ENCODE measurements around the gene RTKN. TPM values are rescaled to one million over a fixed set of nuclear protein-coding genes. Genes with fewer than 3 reads are reported as not detected.

The RTKN gene
- total RNA-seq, 1 experiment from 2014 or later, result 94.0 TPM

DNA sequence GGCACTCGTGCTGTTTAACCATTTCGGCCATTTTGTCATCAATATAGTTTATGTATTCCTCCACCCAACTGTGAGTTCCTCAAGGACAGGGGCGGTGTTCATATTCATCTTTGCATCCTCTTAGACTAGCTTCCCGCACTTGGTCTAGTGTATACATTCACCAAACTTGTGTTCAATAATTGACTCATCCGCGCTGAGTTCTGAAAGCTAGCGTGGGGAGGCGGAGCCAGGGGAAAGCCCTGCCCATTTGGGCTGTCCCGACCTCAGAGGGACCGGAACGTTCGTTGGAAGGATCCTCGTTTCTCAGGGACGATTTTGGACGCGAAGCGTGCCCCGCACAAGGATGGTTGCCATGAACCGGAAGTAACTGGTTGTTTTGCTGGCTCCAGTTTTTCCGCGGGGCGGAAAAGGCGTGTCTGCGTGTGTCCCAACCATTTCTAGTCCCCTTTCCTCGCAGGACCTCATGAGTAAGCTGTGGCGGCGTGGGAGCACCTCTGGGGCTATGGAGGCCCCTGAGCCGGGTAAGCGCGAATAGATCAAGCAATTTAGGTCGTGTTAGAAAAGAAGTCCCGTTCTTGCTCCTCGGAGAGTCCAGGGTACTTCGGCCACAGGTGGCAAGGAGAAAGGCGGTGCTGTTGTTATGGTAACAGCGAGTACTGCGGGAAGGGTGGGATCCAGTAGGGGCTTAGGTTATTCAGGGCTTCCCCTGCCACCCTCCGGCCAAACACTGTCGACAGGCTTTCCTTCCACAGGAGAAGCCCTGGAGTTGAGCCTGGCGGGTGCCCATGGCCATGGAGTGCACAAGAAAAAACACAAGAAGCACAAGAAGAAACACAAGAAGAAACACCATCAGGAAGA, 13.1 kb upstream of the RTKN start, which contains the start of gene INO80B (continued):
- TF ChIP-seq EZH2phosphoT487 (IDR thresholded peaks at IDR 0.05; ENCODE audit: borderline replicate concordance), result no peak
- TF ChIP-seq, protein P1, sequence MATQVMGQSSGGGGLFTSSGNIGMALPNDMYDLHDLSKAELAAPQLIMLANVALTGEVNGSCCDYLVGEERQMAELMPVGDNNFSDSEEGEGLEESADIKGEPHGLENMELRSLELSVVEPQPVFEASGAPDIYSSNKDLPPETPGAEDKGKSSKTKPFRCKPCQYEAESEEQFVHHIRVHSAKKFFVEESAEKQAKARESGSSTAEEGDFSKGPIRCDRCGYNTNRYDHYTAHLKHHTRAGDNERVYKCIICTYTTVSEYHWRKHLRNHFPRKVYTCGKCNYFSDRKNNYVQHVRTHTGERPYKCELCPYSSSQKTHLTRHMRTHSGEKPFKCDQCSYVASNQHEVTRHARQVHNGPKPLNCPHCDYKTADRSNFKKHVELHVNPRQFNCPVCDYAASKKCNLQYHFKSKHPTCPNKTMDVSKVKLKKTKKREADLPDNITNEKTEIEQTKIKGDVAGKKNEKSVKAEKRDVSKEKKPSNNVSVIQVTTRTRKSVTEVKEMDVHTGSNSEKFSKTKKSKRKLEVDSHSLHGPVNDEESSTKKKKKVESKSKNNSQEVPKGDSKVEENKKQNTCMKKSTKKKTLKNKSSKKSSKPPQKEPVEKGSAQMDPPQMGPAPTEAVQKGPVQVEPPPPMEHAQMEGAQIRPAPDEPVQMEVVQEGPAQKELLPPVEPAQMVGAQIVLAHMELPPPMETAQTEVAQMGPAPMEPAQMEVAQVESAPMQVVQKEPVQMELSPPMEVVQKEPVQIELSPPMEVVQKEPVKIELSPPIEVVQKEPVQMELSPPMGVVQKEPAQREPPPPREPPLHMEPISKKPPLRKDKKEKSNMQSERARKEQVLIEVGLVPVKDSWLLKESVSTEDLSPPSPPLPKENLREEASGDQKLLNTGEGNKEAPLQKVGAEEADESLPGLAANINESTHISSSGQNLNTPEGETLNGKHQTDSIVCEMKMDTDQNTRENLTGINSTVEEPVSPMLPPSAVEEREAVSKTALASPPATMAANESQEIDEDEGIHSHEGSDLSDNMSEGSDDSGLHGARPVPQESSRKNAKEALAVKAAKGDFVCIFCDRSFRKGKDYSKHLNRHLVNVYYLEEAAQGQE (IDR thresholded peaks at IDR 0.05; ENCODE audit: low read depth), result no peak

DNA sequence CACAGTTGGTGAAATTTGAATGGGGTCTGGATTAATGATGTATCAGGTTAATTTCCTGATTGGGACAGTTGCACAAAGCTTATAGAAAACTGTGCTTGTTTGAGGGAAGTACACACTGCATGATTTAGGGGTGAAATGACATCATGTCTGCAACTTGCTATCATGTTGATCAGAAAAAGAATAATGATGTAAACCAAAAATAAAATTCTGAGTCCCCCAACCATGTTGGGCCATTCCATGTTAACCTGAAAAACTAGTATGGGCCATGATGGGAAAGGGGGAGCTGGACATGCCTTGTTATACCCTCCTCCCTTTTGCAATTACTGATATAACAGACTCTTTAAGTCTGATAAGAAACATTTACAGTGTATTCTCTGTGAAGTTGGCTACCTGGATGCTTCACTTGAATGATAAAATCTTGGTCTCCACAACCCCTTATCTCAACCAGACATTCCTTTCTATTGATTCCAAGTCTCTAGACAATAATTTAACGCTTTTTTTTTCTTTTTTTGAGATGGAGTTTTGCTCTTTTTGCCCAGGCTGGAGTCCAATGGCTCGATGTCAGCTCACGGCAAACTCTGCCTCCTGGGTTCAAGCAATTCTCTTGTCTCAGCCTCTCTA, 8.9 kb upstream of the RTKN start:
- no peak overlapping the region for H3K27ac ChIP-seq (ENCODE audit: low read depth, low read length)
- H4K20me1 ChIP-seq (ENCODE audit: insufficient read depth), result no peaks in the 10 kb centered on the region
- no peaks in the 10 kb centered on the region for H3K9me3 ChIP-seq (ENCODE audit: control insufficient read depth in 1 of 2, insufficient read depth in 1 of 2, low read depth in 1 of 2, low read length in 2 of 2)
- H3K36me3 ChIP-seq (ENCODE audit: control insufficient read depth in 1 of 2, insufficient read depth in 2 of 2, low read length in 2 of 2), result no peaks in the 10 kb centered on the region
- H3K27me3 ChIP-seq (ENCODE audit: insufficient read depth, low read length), result no peaks in the 10 kb centered on the region
- no peak overlapping the region for H3K4me3 ChIP-seq (replicated peaks in 1 of 2; ENCODE audit: low read depth in 1 of 2, low read length in 2 of 2)
- BruUV-seq (replicated peaks), result no TSS peak
- intact Hi-C loops (cut with micrococcal nuclease), result loop anchor here (10.0 kb wide), 1 partner anchor 1216 kb away; the partner anchor contains the start of genes CCT7 and PRADC1
- no peak overlapping the region for H3K4me2 ChIP-seq (ENCODE audit: low read length)
- peaks cover 6% of the 10 kb centered on the region; the same call in 1 of the 2 replicates for H3K79me2 ChIP-seq (ENCODE audit: insufficient read depth, low read length)
- ChIA-PET CTCF (no interaction called here), POLR2A (no interaction called here), RAD21 (ENCODE audit: low non-redundant PET in 1 of 2, low total read pairs in 2 of 2, uncharacterized antibody in 2 of 2, unreplicated experiment in 2 of 2) (no interaction called here)
- DNase-seq (ENCODE audit: low read depth, low spot score) (no peak), ATAC-seq (no peak)
- H3K9me2 ChIP-seq (ENCODE audit: insufficient read depth), result no peaks in the 10 kb centered on the region
- H3K4me1 ChIP-seq (ENCODE audit: control insufficient read depth in 1 of 2, insufficient read depth in 2 of 2, low read length in 2 of 2), result peaks cover under 1 to 23% of the 10 kb centered on the region in 2 experiments
- H2AFZ ChIP-seq (ENCODE audit: low read depth, low read length, poor library complexity, severe bottlenecking), result no peak overlapping the region
- H3K9ac ChIP-seq (ENCODE audit: low read length), result no peak overlapping the region
- TF ChIP-seq ELF1 (IDR thresholded peaks at IDR 0.05; ENCODE audit: borderline replicate concordance, low read depth) (no peak), RAD21 (IDR thresholded peaks at IDR 0.05; ENCODE audit: low read depth) (no peak), ZFX (IDR thresholded peaks at IDR 0.05) (no peak), TCF7L2 (IDR thresholded peaks at IDR 0.05; ENCODE audit: borderline replicate concordance, extremely low read depth, insufficient read depth, insufficient read length) (no peak), SP1 (IDR thresholded peaks at IDR 0.05; ENCODE audit: low read depth) (no peak), YY1 (IDR thresholded peaks at IDR 0.05; ENCODE audit: extremely low read depth, insufficient replicate concordance, low read depth, low read length) (no peak)
- TF ChIP-seq, protein P1 (IDR thresholded peaks at IDR 0.05; ENCODE audit: low read depth), result no peak
- TF ChIP-seq, protein P2, sequence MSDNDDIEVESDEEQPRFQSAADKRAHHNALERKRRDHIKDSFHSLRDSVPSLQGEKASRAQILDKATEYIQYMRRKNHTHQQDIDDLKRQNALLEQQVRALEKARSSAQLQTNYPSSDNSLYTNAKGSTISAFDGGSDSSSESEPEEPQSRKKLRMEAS (IDR thresholded peaks at IDR 0.05), result no peak
- TF ChIP-seq, protein P3, sequence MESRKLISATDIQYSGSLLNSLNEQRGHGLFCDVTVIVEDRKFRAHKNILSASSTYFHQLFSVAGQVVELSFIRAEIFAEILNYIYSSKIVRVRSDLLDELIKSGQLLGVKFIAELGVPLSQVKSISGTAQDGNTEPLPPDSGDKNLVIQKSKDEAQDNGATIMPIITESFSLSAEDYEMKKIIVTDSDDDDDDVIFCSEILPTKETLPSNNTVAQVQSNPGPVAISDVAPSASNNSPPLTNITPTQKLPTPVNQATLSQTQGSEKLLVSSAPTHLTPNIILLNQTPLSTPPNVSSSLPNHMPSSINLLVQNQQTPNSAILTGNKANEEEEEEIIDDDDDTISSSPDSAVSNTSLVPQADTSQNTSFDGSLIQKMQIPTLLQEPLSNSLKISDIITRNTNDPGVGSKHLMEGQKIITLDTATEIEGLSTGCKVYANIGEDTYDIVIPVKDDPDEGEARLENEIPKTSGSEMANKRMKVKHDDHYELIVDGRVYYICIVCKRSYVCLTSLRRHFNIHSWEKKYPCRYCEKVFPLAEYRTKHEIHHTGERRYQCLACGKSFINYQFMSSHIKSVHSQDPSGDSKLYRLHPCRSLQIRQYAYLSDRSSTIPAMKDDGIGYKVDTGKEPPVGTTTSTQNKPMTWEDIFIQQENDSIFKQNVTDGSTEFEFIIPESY (IDR thresholded peaks at IDR 0.05; ENCODE audit: extremely low read depth, insufficient replicate concordance, low read length), result no peak
- TF ChIP-seq, protein P4, sequence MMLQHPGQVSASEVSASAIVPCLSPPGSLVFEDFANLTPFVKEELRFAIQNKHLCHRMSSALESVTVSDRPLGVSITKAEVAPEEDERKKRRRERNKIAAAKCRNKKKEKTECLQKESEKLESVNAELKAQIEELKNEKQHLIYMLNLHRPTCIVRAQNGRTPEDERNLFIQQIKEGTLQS (IDR thresholded peaks at IDR 0.05), result no peak
